Activated T-cell treated with anti-CD3 and anti-CD28 coated beads, Interleukin-2, amount 50 U/mL, for 48 hours (primary cell): ENCODE results near the gene ECT2.
"Not testable (repeated sequence)": the region's sequence is repeated elsewhere in the genome, so short reads cannot be mapped to it uniquely, and the experiment has no call there.

Source experiments
- DNase-seq, 2 experiments: peaks; one replicate each; pipeline ENCODE4 v3.0.0-alpha.2; 2020

ECT2 gene

DNA sequence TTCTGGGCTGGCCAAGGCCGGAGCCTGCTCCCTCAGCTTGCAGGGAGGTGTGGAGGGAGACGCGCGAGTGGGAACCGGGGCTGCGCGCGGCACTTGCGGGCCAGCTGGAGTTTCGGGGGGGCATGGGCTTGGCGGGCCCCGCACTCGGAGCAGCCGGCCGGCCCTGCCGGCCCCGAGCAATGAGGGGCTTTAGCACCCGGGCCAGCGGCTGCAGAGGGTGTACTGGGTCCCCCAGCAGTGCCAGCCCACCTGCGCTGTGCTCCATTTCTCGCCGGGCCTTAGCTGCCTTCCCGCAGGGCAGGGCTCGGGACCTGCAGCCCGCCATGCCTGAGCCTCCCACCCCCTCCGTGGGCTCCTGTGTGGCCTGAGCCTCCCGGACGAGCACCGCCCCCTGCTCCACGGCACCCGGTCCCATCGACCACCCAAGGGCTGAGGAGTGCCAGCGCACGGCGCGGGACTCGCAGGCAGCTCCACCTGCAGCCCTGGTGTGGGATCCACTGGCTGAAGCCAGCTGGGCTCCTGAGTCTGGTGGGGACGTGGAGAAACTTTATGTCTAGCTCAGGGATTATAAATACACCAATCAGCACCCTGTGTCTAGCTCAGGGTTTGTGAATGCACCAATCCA is 116.3 kb downstream of the ECT2 start:
- not testable (repeated sequence) for DNase-seq

GRCh38 chr3:172868582-172869200 is 118.2 kb downstream of the ECT2 start:
- no peak for DNase-seq

DNA sequence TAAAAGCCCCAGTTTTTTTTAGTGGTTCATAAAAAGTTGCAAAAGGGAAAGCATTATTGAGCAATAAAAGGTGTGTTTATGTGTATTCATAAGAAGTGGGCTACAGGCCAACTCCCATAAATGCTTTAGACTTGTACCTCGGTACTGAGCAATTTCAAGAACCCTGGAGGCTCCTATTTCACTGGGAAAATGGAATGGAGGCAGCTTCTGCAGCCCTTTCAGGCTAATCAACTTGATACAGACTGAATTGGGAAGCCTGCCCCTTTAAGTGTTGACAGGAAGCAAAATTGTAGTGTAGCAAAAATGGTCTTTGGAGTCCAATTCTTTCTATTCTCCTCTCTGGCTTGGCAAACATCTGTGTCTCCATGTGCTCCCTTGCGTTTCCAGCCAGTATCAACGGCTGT is 118.8 kb downstream of the ECT2 start:
- no peak for DNase-seq

DNA sequence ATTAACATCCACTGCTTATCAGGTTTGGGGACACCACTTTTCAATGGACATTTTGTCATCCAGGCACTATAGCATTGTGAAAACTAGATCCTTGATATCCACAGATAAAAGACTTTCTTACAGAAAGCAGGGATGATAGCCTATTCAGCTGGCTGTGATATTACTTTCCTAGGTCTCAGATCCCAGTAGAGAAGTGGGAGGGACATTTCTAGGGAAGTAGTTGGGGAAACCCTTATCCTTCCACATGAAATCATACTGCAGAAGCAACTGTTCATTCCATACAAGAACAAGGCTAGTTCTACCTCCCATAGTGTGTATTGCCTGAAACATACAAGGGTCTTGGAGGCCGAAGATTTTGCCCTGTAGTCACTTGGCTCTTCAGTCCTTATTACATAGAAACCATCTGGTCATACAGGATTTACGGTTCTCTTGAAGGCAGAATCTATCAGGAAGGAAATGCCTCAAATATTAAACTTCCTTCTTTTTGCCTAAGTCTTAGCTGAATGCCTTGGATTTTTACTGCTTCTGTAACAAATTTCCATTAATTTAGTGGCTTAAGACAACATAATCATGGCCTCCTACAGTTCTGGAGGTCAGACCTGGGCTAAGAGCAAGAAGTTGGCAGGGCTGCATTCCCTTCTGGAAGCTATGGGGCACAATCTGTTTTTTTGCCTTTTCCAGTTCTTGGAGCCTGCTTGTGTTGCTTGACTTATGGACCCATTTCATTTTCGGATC is 119.4 kb downstream of the ECT2 start:
- no peak for DNase-seq
